Measurements from ENCODE around the gene STRN3.
A peak's percentile ranks its signal among the peaks of the same experiment; 100 is the strongest.

Gene STRN3

DNA sequence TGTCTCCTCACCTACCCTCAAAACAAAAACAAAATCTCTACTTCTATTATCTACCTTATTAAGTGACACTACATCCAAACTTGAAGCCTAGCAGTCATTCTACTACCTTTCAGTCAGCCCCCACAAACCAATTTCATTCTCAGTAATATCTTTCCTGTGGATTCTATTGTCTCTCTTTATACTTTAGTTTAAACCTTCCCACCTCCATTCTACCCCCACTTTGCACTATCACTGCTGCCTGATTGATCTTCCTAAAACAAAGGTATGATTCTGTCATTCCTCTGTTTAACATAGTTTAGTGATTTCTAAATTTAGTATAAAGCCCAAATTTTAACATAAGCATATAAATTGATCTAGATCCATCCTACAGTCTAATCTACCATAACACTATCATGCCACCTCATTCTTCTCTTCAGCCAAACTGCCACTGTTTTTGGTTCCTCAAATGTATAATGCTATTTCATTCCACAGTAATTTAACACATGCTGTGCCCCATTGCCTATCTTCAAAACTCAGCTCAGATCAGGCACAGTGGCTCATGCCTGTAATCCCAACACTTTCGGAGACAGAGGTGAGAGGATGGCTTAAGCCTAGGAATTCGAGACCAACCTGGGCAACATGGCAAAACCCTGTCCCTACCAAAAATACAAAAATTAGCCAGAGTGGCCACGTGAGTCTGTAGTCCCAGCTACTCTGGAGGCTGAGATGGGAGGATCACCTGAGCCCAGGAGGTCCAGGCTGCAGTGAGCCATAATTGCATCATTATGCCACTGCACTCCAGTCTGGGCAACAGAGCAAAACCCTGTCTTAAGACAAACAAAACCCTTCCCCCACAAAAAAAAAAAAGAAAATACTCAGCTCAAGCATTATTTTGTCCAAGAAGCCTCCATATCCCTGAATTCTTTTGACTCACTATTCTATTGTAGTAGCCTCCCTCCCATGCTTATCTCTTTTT is 3.1 kb upstream of the STRN3 start:
- H3K27ac Mint-ChIP-seq, result no peak overlapping the region
- H3K27me3 Mint-ChIP-seq (ENCODE audit: low read depth, poor library complexity), result peaks cover 5% of the 10 kb centered on the region
- H3K4me1 Mint-ChIP-seq, result peaks cover 17% of the 10 kb centered on the region
- no peaks in the 10 kb centered on the region for H3K9me3 Mint-ChIP-seq
- no peaks in the 10 kb centered on the region for H3K36me3 Mint-ChIP-seq (ENCODE audit: low read depth)
- H3K4me3 Mint-ChIP-seq, result peak overlapping the region; percentile 5
- DNase-seq, result no peak
- TF ChIP-seq, protein P1, sequence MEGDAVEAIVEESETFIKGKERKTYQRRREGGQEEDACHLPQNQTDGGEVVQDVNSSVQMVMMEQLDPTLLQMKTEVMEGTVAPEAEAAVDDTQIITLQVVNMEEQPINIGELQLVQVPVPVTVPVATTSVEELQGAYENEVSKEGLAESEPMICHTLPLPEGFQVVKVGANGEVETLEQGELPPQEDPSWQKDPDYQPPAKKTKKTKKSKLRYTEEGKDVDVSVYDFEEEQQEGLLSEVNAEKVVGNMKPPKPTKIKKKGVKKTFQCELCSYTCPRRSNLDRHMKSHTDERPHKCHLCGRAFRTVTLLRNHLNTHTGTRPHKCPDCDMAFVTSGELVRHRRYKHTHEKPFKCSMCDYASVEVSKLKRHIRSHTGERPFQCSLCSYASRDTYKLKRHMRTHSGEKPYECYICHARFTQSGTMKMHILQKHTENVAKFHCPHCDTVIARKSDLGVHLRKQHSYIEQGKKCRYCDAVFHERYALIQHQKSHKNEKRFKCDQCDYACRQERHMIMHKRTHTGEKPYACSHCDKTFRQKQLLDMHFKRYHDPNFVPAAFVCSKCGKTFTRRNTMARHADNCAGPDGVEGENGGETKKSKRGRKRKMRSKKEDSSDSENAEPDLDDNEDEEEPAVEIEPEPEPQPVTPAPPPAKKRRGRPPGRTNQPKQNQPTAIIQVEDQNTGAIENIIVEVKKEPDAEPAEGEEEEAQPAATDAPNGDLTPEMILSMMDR (IDR thresholded peaks at IDR 0.05), result no peak

DNA sequence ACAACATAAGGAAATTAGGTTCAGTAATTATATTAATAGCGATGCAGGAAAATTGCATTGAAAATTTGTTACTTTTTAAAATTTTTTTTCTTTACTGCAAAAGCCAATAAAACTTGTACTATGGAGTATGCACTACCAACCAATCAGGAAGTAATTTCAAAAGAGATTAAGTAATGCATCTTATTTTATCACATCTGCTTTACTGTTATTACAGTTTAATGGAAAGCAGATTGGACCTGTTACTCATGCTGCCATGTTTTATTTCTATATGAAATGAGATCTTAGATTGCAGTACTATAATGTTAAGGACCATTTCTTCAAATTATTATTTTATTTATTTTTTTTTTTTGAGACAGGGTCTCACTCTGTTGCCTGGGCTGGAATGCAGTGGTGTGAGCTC is 1.7 kb upstream of the STRN3 start:
- no peak for DNase-seq
- no peaks in the 10 kb centered on the region for H3K27me3 Mint-ChIP-seq (ENCODE audit: low read depth, poor library complexity)
- H3K4me1 Mint-ChIP-seq, result peaks cover 28% of the 10 kb centered on the region
- H3K4me3 Mint-ChIP-seq, result no peak overlapping the region
- no peak overlapping the region for H3K27ac Mint-ChIP-seq
- peaks cover 7% of the 10 kb centered on the region for H3K36me3 Mint-ChIP-seq (ENCODE audit: low read depth)
- H3K9me3 Mint-ChIP-seq, result no peaks in the 10 kb centered on the region
- TF ChIP-seq, protein P1 (IDR thresholded peaks at IDR 0.05), result no peak

DNA sequence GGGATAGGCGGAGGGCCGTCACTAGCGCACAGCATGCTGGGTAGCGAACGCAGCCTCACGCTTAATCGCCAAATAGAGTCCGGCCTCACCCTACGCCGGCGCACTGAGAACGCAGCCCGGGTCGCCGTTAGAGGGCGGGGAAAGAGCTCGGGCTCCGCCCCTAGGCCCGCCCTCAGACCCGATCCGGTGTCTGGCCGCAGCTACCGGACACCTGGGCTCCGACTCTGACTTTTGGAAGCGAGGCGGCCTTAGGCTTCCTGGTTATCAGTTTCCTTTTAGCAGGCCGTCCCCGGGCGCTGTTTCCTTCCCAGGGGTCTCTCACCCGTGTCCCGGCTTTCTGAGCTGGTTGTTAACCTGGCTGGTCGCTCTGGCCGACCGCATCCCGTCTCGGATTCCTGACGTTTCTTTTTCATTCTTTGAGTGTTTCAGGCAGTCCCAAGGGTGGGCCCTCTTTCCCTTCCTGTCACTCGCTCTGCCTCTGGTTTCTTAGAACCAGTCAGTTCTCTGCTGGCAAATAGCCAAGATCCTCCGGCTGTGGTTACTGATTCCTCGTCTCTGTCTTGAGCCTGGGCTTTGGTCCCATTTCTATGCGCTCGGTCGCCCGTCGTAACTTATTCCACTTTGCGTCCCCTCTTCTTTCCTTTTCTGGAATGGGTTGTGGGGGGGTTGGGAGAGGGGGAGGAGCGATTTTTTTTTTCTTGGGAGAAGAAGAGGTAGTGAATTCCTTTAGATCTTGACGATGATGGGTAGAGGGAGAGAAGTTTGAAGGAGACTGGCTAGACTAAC is 464 bp upstream of the STRN3 start:
- DNase-seq, result peak; percentile 93
- H3K4me1 Mint-ChIP-seq, result peaks cover 32% of the 10 kb centered on the region
- H3K9me3 Mint-ChIP-seq, result peaks cover 2% of the 10 kb centered on the region
- peak overlapping the region; percentile 93 for H3K4me3 Mint-ChIP-seq
- H3K36me3 Mint-ChIP-seq (ENCODE audit: low read depth), result peaks cover 18% of the 10 kb centered on the region
- TF ChIP-seq, protein P1 (IDR thresholded peaks at IDR 0.05), result no peak
- peak overlapping the region; percentile 99 for H3K27ac Mint-ChIP-seq
- no peaks in the 10 kb centered on the region for H3K27me3 Mint-ChIP-seq (ENCODE audit: low read depth, poor library complexity)

DNA sequence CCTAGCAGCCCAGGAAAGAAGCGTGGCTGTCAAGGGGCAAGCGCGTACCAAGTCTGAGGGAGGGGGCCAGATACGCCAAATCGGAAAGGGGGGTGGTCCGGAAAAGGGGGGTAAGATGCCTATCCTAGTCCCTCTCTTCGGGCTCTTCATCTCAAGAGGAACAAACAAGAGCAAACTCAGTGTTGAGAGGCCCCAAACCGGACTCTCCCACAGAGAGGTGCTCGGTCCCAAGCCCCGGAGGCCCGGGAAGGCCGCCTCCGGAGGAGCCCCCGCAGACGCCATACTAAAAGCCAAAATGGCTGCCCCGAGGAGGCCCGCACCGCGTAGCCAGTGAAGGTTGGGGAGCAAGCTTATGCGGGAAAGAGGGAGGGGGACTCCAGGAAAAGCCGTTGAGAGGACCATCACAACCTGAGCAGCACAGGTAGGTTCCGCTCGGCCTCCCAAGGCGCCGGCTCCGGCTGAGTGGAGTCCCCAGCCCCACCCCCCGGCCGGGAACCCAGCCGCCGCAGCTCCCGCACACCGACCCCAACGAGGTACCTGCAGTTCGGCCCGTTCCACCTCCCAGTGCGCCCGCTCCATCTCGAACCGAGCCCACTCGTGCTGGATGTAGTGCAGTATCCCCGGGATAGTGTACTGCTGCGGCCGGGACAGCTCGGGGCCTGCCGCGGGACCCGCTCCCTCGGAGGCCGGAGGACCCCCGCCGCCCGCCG is 657 bp downstream of the STRN3 start, which contains the start of gene AP4S1:
Gene AP4S1 (plus strand): TSS at position 283 of the 710 bp plus-strand sequence. CDS start 40,548 bp downstream, outside the sequence.
- H3K27me3 Mint-ChIP-seq (ENCODE audit: low read depth, poor library complexity), result no peaks in the 10 kb centered on the region
- peaks cover 30% of the 10 kb centered on the region for H3K36me3 Mint-ChIP-seq (ENCODE audit: low read depth)
- peaks cover 32% of the 10 kb centered on the region for H3K4me1 Mint-ChIP-seq
- H3K4me3 Mint-ChIP-seq, result peak within 1 kb of the TSS; percentile 93
- peak; percentile 62 for DNase-seq
- peak within 1 kb of the TSS; percentile 99 for H3K27ac Mint-ChIP-seq
- TF ChIP-seq, protein P1 (IDR thresholded peaks at IDR 0.05), result no peak
- peaks cover 11% of the 10 kb centered on the region for H3K9me3 Mint-ChIP-seq

DNA sequence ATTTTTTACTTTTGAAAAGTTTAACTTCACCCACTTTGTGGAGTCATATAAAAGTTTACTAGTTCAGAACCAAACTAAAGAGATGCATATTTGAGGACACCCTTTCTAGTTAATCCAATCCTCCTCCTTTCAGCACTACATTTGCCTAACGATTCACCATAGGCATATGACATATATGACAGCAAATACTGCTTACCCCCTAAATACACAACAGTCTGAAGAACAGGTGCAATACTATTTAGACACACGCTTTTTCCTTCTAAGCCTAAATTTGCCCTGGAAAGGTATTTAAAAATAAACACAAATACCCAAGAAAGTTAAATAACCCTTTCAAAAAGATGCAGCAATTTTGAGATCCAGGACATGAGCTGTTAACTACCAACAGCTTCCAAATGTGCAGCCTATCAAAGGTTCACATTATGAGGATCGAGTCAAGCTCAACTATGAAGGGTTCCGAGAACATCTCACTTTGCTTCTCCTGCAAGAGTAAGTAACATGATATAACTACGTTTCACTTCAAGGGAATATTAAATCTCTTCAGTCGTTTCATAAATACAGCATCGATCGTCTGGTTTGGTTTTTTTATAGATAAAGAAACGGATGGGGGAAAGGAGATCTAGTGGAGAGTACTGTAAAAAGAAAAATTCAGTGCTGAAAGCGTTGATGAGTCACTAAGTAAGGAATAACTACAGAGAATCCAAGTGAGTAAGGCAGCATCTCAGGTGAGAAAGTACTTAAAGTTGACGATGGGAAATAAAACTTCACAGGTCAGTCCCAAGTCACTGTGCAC is 1.4 kb downstream of the STRN3 start:
- Mint-ChIP-seq H3K27ac (peak overlapping the region; percentile 64), H3K36me3 (ENCODE audit: low read depth) (peaks cover 35% of the 10 kb centered on the region), H3K9me3 (peaks cover 11% of the 10 kb centered on the region), H3K4me3 (peak overlapping the region; percentile 93), H3K27me3 (ENCODE audit: low read depth, poor library complexity) (no peaks in the 10 kb centered on the region), H3K4me1 (peaks cover 32% of the 10 kb centered on the region)
- DNase-seq, result no peak
- TF ChIP-seq, protein P1 (IDR thresholded peaks at IDR 0.05), result no peak

All from nephron progenitor cell (in vitro differentiated cells).